ENCODE results near the gene METTL21C. TPM values are rescaled to one million over a fixed set of nuclear protein-coding genes. Genes with fewer than 3 reads are reported as not detected.
A peak's percentile ranks its signal among the peaks of the same experiment; 100 is the strongest.

The METTL21C gene
- total and polyA plus RNA-seq, 2 experiments from 2014 or later = not detected

DNA sequence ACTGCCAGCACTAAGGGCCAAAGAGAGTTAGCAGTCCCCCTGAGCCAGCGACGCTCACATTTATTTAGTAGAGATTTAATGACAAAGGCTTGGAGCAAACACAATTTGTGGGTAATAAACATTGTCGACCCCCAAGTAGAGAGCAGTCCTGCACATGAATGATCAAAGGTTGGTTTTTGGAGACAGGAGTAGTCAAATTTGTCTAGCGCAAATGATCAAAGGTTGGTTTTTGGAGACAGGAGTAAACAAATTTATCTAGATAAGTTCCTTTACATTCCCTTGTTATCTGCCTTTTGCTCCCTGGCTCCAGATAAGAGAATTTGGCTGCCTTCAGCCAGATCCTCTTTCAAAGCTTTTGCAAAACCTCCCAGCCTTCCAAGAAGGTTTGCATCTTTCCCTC lies 26.9 kb downstream of the METTL21C start:
- H3K4me3 ChIP-seq = no peak overlapping the region
- no peak overlapping the region for H3K27ac ChIP-seq
- no peaks in the 10 kb centered on the region for H3K4me1 ChIP-seq (ENCODE audit: low read depth)
- H3K9me3 ChIP-seq (ENCODE audit: low read depth) = no peaks in the 10 kb centered on the region
- DNase-seq (ENCODE audit: low read depth in 1 of 2, low spot score in 1 of 2) = no peak
- TF ChIP-seq, protein P1, sequence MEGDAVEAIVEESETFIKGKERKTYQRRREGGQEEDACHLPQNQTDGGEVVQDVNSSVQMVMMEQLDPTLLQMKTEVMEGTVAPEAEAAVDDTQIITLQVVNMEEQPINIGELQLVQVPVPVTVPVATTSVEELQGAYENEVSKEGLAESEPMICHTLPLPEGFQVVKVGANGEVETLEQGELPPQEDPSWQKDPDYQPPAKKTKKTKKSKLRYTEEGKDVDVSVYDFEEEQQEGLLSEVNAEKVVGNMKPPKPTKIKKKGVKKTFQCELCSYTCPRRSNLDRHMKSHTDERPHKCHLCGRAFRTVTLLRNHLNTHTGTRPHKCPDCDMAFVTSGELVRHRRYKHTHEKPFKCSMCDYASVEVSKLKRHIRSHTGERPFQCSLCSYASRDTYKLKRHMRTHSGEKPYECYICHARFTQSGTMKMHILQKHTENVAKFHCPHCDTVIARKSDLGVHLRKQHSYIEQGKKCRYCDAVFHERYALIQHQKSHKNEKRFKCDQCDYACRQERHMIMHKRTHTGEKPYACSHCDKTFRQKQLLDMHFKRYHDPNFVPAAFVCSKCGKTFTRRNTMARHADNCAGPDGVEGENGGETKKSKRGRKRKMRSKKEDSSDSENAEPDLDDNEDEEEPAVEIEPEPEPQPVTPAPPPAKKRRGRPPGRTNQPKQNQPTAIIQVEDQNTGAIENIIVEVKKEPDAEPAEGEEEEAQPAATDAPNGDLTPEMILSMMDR (IDR thresholded peaks at IDR 0.05; ENCODE audit: low read depth, low read length) = no peak
- no peaks in the 10 kb centered on the region for H3K27me3 ChIP-seq
- peaks cover 57% of the 10 kb centered on the region for H3K36me3 ChIP-seq

DNA sequence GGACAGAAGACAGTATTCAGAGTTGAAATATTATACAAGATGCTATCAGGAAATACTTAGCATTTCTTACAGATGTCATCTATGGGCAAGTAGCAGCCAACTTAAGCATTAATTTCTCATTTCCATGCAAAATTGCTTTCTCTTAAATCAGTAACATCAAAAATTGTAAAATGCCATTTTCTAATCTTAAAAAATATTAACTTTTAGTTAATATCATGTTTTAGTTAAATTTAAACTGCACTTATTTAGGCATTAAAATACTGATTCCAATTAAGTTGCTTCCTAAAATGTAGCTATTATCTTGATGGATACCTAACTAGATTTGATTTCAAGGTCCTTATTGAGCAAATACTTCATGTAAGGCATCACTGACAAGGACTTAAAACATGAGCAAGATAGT lies 27.8 kb downstream of the METTL21C start:
- Histone ChIP-seq H3K27me3 (no peaks in the 10 kb centered on the region), H3K4me1 (ENCODE audit: low read depth) (no peaks in the 10 kb centered on the region), H3K9me3 (ENCODE audit: low read depth) (no peaks in the 10 kb centered on the region), H3K27ac (no peak overlapping the region), H3K4me3 (no peak overlapping the region), H3K36me3 (peaks cover 53% of the 10 kb centered on the region)
- DNase-seq (ENCODE audit: low read depth in 1 of 2, low spot score in 1 of 2) = no peak
- TF ChIP-seq, protein P1 (IDR thresholded peaks at IDR 0.05; ENCODE audit: low read depth, low read length) = no peak

DNA sequence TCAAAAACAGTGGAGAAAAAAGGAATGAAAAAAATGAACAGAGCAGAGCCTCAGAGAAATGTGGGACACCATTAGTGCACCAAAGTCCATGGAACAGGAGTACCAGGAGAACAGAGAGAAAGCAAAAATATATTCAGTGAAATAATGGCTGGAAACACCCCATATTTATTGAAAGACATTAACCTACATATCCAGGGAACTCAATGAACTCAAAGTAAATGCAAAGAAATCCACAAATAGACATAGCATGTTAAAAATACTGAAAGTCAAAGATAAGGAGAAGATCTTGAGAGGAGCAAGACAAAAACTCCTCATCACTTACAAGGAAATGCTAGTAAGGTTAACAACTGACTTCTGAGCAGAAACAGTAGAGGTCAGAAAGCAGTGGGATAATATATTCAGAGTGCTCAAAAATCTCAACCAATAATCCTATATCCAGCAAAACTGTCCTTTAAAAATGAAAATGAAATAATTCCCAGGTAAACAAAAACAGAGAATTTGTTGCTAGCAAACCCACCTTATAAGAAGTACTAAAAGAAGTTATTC lies 35.6 kb downstream of the METTL21C start:
- Histone ChIP-seq H3K9me3 (ENCODE audit: low read depth) (no peaks in the 10 kb centered on the region), H3K36me3 (peaks cover 29% of the 10 kb centered on the region), H3K4me1 (ENCODE audit: low read depth) (no peaks in the 10 kb centered on the region), H3K27me3 (no peaks in the 10 kb centered on the region), H3K4me3 (no peak overlapping the region), H3K27ac (no peak overlapping the region)
- TF ChIP-seq, protein P1 (IDR thresholded peaks at IDR 0.05; ENCODE audit: low read depth, low read length) = no peak
- no peak for DNase-seq (ENCODE audit: low read depth in 1 of 2, low spot score in 1 of 2)

DNA sequence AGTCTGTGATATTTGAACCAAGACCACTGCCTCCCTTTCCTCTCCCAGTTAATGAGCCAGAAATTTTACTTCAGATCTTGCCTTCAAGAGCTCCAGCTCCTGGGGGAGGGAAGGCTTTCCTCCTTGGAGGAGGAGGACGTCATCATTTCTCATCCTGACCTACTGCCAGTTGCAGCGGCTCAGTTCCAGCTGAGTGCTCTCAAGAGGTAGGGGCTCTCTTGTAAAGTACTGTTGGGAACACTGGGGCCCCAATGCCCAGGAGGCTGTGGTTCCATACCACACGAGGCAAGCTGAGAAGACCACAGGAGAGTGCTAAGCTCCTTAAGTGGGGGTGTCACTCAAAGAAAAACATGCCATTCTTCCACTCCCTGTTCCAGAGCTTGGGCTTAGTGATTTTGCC lies 36.2 kb downstream of the METTL21C start:
- H3K36me3 ChIP-seq = peaks cover 28% of the 10 kb centered on the region
- no peak overlapping the region for H3K27ac ChIP-seq
- no peaks in the 10 kb centered on the region for H3K27me3 ChIP-seq
- H3K4me3 ChIP-seq = no peak overlapping the region
- H3K4me1 ChIP-seq (ENCODE audit: low read depth) = no peaks in the 10 kb centered on the region
- TF ChIP-seq, protein P1 (IDR thresholded peaks at IDR 0.05; ENCODE audit: low read depth, low read length) = no peak
- DNase-seq (ENCODE audit: low read depth in 1 of 2, low spot score in 1 of 2) = peak in 1 of 2 donors; percentile 13
- no peaks in the 10 kb centered on the region for H3K9me3 ChIP-seq (ENCODE audit: low read depth)

DNA sequence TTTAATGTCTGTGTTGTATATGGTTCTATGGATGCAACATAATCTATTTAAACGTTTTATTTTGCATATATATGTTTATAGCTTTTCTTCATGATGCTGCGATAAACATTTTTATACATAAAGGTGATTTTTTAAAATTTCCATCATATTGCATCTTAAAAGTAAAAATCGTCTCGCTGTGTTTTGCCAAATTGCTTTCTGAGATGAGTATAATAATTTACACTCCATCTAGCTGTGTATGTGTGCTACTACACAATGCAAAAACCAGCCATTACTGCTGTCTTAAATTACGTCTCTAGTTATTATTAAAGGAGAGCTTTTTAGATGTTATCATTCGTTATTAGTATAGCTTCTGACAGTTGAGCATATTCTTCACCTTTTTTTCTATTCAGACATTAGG lies 37.2 kb downstream of the METTL21C start:
- Histone ChIP-seq H3K9me3 (ENCODE audit: low read depth) (no peaks in the 10 kb centered on the region), H3K36me3 (peaks cover 32% of the 10 kb centered on the region), H3K27ac (no peak overlapping the region), H3K27me3 (no peaks in the 10 kb centered on the region), H3K4me3 (no peak overlapping the region), H3K4me1 (ENCODE audit: low read depth) (no peaks in the 10 kb centered on the region)
- DNase-seq (ENCODE audit: low read depth in 1 of 2, low spot score in 1 of 2) = no peak
- TF ChIP-seq, protein P1 (IDR thresholded peaks at IDR 0.05; ENCODE audit: low read depth, low read length) = peak; percentile 30

Data from cardiac muscle cell (in vitro differentiated cells and primary cell).